HG03139 (cell line): ENCODE measurements around the gene IQGAP1.

Experiments used
- ATAC-seq: cut with Tn5 transposase; IDR thresholded peaks from one replicate; pipeline ENCODE4 v1.9.1; 2021; ENCODE audit not compliant: unreplicated experiment

IQGAP1 gene

GRCh38 chr15:90432253-90432652 is 44.2 kb downstream of the IQGAP1 start:
- ATAC-seq = no peak

- ATAC-seq = no peak
Observed at GRCh38 chr15:90435652-90436337, 47.8 kb downstream of the IQGAP1 start.

- ATAC-seq = no peak
Observed at GRCh38 chr15:90436952-90437351, 48.9 kb downstream of the IQGAP1 start.

- no peak for ATAC-seq
Observed at GRCh38 chr15:90437516-90437915, 49.5 kb downstream of the IQGAP1 start.

- no peak for ATAC-seq
Observed at GRCh38 chr15:90439946-90440345, 51.9 kb downstream of the IQGAP1 start.

GRCh38 chr15:90441027-90441426 is 53.0 kb downstream of the IQGAP1 start:
- no peak for ATAC-seq

GRCh38 chr15:90442423-90442822 is 54.4 kb downstream of the IQGAP1 start:
- no peak for ATAC-seq

GRCh38 chr15:90449206-90449735 is 61.2 kb downstream of the IQGAP1 start:
- ATAC-seq = no peak

GRCh38 chr15:90451053-90451850 is 63.2 kb downstream of the IQGAP1 start:
- ATAC-seq = no peak

- no peak for ATAC-seq
Observed at GRCh38 chr15:90456236-90456635, 68.2 kb downstream of the IQGAP1 start.

GRCh38 chr15:90458061-90458460 is 70.0 kb downstream of the IQGAP1 start:
- ATAC-seq = no peak

GRCh38 chr15:90459368-90459767 is 71.3 kb downstream of the IQGAP1 start:
- no peak for ATAC-seq

- no peak for ATAC-seq
Observed at GRCh38 chr15:90460142-90460824, 72.2 kb downstream of the IQGAP1 start.

GRCh38 chr15:90463381-90463780 is 75.3 kb downstream of the IQGAP1 start:
- ATAC-seq = no peak

GRCh38 chr15:90465140-90465929 is 77.3 kb downstream of the IQGAP1 start:
- ATAC-seq = no peak

GRCh38 chr15:90465930-90466567 is 78.0 kb downstream of the IQGAP1 start:
- ATAC-seq = no peak

GRCh38 chr15:90469723-90470122 is 81.7 kb downstream of the IQGAP1 start:
- no peak for ATAC-seq

- no peak for ATAC-seq
Observed at GRCh38 chr15:90470453-90470852, 82.4 kb downstream of the IQGAP1 start.

- no peak for ATAC-seq
Observed at GRCh38 chr15:90471126-90471525, 83.1 kb downstream of the IQGAP1 start.

GRCh38 chr15:90471769-90472168 is 83.7 kb downstream of the IQGAP1 start:
- ATAC-seq = no peak
